GM12874 (cell line): ENCODE data around the gene CRKL.

Source experiments
- CTCF ChIP-seq: IDR thresholded peaks from 2 replicates; pipeline ENCODE4 v1.5.1; 2011; ENCODE audit warnings: low read depth, mild to moderate bottlenecking, control low read depth, low read length, moderate library complexity; ENCODE audit not compliant: insufficient read depth

The CRKL gene

GRCh38 chr22:20889025-20889704, 28.0 kb upstream of the CRKL start:
- TF ChIP-seq CTCF: no peak

GRCh38 chr22:20889904-20890540, 27.2 kb upstream of the CRKL start:
- no peak for TF ChIP-seq CTCF

- TF ChIP-seq CTCF: no peak
These were observed 26.2 kb upstream of the CRKL start for GRCh38 chr22:20890975-20891374.

- no peak for TF ChIP-seq CTCF
These were observed 17.3 kb upstream of the CRKL start for GRCh38 chr22:20899827-20900423.

- no peak for TF ChIP-seq CTCF
These were observed 14.1 kb upstream of the CRKL start for GRCh38 chr22:20903093-20903492.

GRCh38 chr22:20904008-20904979, 12.9 kb upstream of the CRKL start:
- no peak for TF ChIP-seq CTCF

- no peak for TF ChIP-seq CTCF
These were observed 12.2 kb upstream of the CRKL start for GRCh38 chr22:20904980-20905355.
